ENCODE results near the gene LITAFD. TPM values are rescaled to one million over a fixed set of nuclear protein-coding genes. Genes with fewer than 3 reads are reported as not detected.

The LITAFD gene
- total RNA-seq, 1 donor from 2014 or later = not detected

- no peak for DNase-seq (ENCODE audit: extremely low read depth, low read depth, low spot score)
Measured at GRCh38 chr16:8890549-8890921, 8.4 kb downstream of the LITAFD start.

GRCh38 chr16:8892101-8892575 lies 10.0 kb downstream of the LITAFD start:
- no peak for DNase-seq (ENCODE audit: extremely low read depth, low read depth, low spot score)

- DNase-seq (ENCODE audit: extremely low read depth, low read depth, low spot score) = no peak
Measured at GRCh38 chr16:8893426-8893825, 11.3 kb downstream of the LITAFD start.

GRCh38 chr16:8893976-8894690 lies 12.0 kb downstream of the LITAFD start:
- no peak for DNase-seq (ENCODE audit: extremely low read depth, low read depth, low spot score)

GRCh38 chr16:8894736-8895334 lies 12.7 kb downstream of the LITAFD start:
- DNase-seq (ENCODE audit: extremely low read depth, low read depth, low spot score) = no peak

GRCh38 chr16:8898660-8899318 lies 16.6 kb downstream of the LITAFD start:
- DNase-seq (ENCODE audit: extremely low read depth, low read depth, low spot score) = no peak

GRCh38 chr16:8899709-8900317 lies 17.7 kb downstream of the LITAFD start:
- DNase-seq (ENCODE audit: extremely low read depth, low read depth, low spot score) = no peak

GRCh38 chr16:8900343-8900742 lies 18.2 kb downstream of the LITAFD start:
- no peak for DNase-seq (ENCODE audit: extremely low read depth, low read depth, low spot score)

- DNase-seq (ENCODE audit: extremely low read depth, low read depth, low spot score) = no peak
Measured at GRCh38 chr16:8901320-8901861, 19.2 kb downstream of the LITAFD start.

- no peak for DNase-seq (ENCODE audit: extremely low read depth, low read depth, low spot score)
Measured at GRCh38 chr16:8903004-8903403, 20.9 kb downstream of the LITAFD start.

GRCh38 chr16:8904018-8904430 lies 21.9 kb downstream of the LITAFD start:
- DNase-seq (ENCODE audit: extremely low read depth, low read depth, low spot score) = no peak

- peak; percentile 18 for DNase-seq (ENCODE audit: extremely low read depth, low read depth, low spot score)
Measured at GRCh38 chr16:8905168-8905762, 23.1 kb downstream of the LITAFD start.

- no peak for DNase-seq (ENCODE audit: extremely low read depth, low read depth, low spot score)
Measured at GRCh38 chr16:8905795-8906591, 23.8 kb downstream of the LITAFD start.

GRCh38 chr16:8907096-8907495 lies 24.9 kb downstream of the LITAFD start:
- DNase-seq (ENCODE audit: extremely low read depth, low read depth, low spot score) = no peak

GRCh38 chr16:8908810-8909468 lies 26.8 kb downstream of the LITAFD start:
- no peak for DNase-seq (ENCODE audit: extremely low read depth, low read depth, low spot score)

GRCh38 chr16:8910811-8911210 lies 28.7 kb downstream of the LITAFD start:
- DNase-seq (ENCODE audit: extremely low read depth, low read depth, low spot score) = no peak

GRCh38 chr16:8912793-8913192 lies 30.6 kb downstream of the LITAFD start:
- DNase-seq (ENCODE audit: extremely low read depth, low read depth, low spot score) = no peak

GRCh38 chr16:8914098-8914497 lies 31.9 kb downstream of the LITAFD start:
- no peak for DNase-seq (ENCODE audit: extremely low read depth, low read depth, low spot score)

- DNase-seq (ENCODE audit: extremely low read depth, low read depth, low spot score) = no peak
Measured at GRCh38 chr16:8915722-8916301, 33.7 kb downstream of the LITAFD start.
